Mesothelial cell of epicardium (in vitro differentiated cells): ENCODE results near the gene TAAR6. TPM values are rescaled to one million over a fixed set of nuclear protein-coding genes. Genes with fewer than 3 reads are reported as not detected.
"Not testable (repeated sequence)": the region's sequence is repeated elsewhere in the genome, so short reads cannot be mapped to it uniquely, and the experiment has no call there.

Experiments
- DNase-seq, 2 experiments: peaks; one replicate each; pipeline ENCODE4 v3.0.0; 2021; ENCODE audit warnings: low spot score in 2 of 2; ENCODE audit not compliant: unreplicated experiment in 2 of 2
- H3K27ac Mint-ChIP-seq: 2 replicates; pipeline ENCODE4 v1.8.0; 2021; ENCODE audit warnings: mixed read lengths
- H3K27me3 Mint-ChIP-seq: 2 replicates; pipeline ENCODE4 v1.8.0; 2021; ENCODE audit warnings: low read depth, mixed read lengths
- H3K36me3 Mint-ChIP-seq: 2 replicates; pipeline ENCODE4 v1.8.0; 2021; ENCODE audit warnings: mixed read lengths
- H3K4me1 Mint-ChIP-seq: 2 replicates; pipeline ENCODE4 v1.8.0; 2021; ENCODE audit warnings: mixed read lengths
- H3K4me3 Mint-ChIP-seq: 2 replicates; pipeline ENCODE4 v1.8.0; 2021; ENCODE audit warnings: mild to moderate bottlenecking, moderate library complexity, mixed read lengths
- H3K9me3 Mint-ChIP-seq: 2 replicates; pipeline ENCODE4 v1.8.0; 2021; ENCODE audit warnings: mixed read lengths
- CTCF ChIP-seq: fragments of 200-600 bp; sonication (generic); IDR thresholded peaks from one replicate; pipeline ENCODE4 v1.5.0; 2021; ENCODE audit warnings: antibody characterized with exemption; ENCODE audit not compliant: unreplicated experiment
- total RNA-seq: library from RNA; stranded (reverse); gene quantifications from 3 replicates; pipeline ENCODE4 v1.2.1, GENCODE V29; 2021

Gene TAAR6
- total RNA-seq, 1 donor from 2014 or later = not detected

- Mint-ChIP-seq H3K4me3 (no peak overlapping the region), H3K9me3 (peaks cover 7% of the 10 kb centered on the region), H3K27ac (no peak overlapping the region), H3K4me1 (peaks cover 2% of the 10 kb centered on the region), H3K36me3 (no peaks in the 10 kb centered on the region), H3K27me3 (peaks cover 8% of the 10 kb centered on the region)
- TF ChIP-seq CTCF = no peak
- DNase-seq = no peak
These were observed 42.3 kb upstream of the TAAR6 start for GRCh38 chr6:132527791-132528190.

- H3K27ac Mint-ChIP-seq = no peak overlapping the region
- peak; percentile 96 for TF ChIP-seq CTCF
- peak; percentile 56 to 76 for DNase-seq
- H3K27me3 Mint-ChIP-seq = peaks cover 8% of the 10 kb centered on the region
- peaks cover 2% of the 10 kb centered on the region for H3K36me3 Mint-ChIP-seq
- H3K4me1 Mint-ChIP-seq = peaks cover 2% of the 10 kb centered on the region
- peak overlapping the region; percentile 66 for H3K4me3 Mint-ChIP-seq
- peaks cover 8% of the 10 kb centered on the region for H3K9me3 Mint-ChIP-seq
These were observed 39.7 kb upstream of the TAAR6 start for GRCh38 chr6:132530293-132530974.

- H3K4me3 Mint-ChIP-seq, H3K27ac Mint-ChIP-seq, H3K27me3 Mint-ChIP-seq, H3K36me3 Mint-ChIP-seq, H3K4me1 Mint-ChIP-seq, DNase-seq: not testable (repeated sequence)
- peaks cover 12% of the 10 kb centered on the region for H3K9me3 Mint-ChIP-seq
These were observed 35.6 kb upstream of the TAAR6 start for GRCh38 chr6:132534546-132534945.

- no peak overlapping the region for H3K4me3 Mint-ChIP-seq
- no peak overlapping the region for H3K27ac Mint-ChIP-seq
- H3K36me3 Mint-ChIP-seq = peaks cover 3% of the 10 kb centered on the region
- no peaks in the 10 kb centered on the region for H3K4me1 Mint-ChIP-seq
- TF ChIP-seq CTCF = no peak
- peaks cover 12% of the 10 kb centered on the region for H3K9me3 Mint-ChIP-seq
- no peak for DNase-seq
- peaks cover 14% of the 10 kb centered on the region for H3K27me3 Mint-ChIP-seq
These were observed 33.0 kb upstream of the TAAR6 start for GRCh38 chr6:132537145-132537544.

DNA sequence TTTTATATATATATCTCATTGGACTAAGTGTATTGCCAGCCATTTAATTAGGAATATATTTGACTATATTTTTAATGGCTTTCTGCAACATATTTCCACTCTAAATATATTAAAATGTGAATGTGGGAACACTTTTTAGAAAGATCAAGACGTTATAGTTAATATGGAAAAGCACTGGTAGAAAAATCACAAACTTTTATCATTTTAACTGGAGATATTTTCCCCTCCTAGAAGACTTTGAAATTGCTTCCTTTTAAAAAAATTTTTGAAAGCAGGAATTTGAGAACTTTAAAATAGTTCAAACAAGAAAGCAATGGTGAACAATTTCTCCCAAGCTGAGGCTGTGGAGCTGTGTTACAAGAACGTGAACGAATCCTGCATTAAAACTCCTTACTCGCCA, 32.1 kb upstream of the TAAR6 start, which contains the start of gene TAAR9:
TAAR9 (plus strand) TSS at position 301 of the 400 bp plus-strand sequence; CDS start at position 314, 13 bp downstream.
- TF ChIP-seq CTCF = no peak

DNA sequence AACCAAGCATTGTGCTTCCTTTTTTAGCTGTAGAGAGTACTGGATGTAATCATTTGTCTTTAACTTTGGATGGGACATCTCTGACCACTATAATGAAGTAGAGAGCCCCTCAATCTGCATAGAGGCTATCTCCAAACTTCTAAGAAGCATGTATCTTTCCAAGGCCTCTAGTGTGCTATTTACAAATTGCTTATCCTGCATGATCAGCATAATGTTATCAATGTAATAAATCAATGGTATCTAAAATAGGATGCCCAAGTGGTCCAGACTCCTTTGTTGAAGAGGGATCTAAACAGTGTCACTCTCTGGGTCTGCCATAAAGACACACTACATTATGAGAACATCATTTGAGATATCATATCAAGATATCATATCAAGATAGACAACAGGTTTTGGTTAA, 25.3 kb upstream of the TAAR6 start:
- H3K4me1 Mint-ChIP-seq = no peaks in the 10 kb centered on the region
- no peak for TF ChIP-seq CTCF
- no peaks in the 10 kb centered on the region for H3K9me3 Mint-ChIP-seq
- H3K4me3 Mint-ChIP-seq = no peak overlapping the region
- no peaks in the 10 kb centered on the region for H3K36me3 Mint-ChIP-seq
- no peak for DNase-seq
- H3K27ac Mint-ChIP-seq = no peak overlapping the region
- H3K27me3 Mint-ChIP-seq = peaks cover 9% of the 10 kb centered on the region

More for the DNA sequence above, 32.1 kb upstream of the TAAR6 start, which contains the start of gene TAAR9:
- Mint-ChIP-seq H3K4me3 (no peak within 1 kb of the TSS), H3K4me1 (no peaks in the 10 kb centered on the region), H3K27me3 (peaks cover 14% of the 10 kb centered on the region), H3K36me3 (peaks cover 3% of the 10 kb centered on the region), H3K9me3 (peaks cover 12% of the 10 kb centered on the region), H3K27ac (no peak within 1 kb of the TSS)
- DNase-seq = no peak
